Tibial nerve (tissue), 4 donors: Measurements from ENCODE around the gene KIAA1191.

Experiments
- EP300 ChIP-seq, 2 donors: sonication (generic); formaldehyde crosslinking; IDR thresholded peaks; one replicate each; pipeline ENCODE4 v1.6.1; 2017; ENCODE audit warnings: antibody characterized with exemption in 2 of 2, mild to moderate bottlenecking in 1 of 2
- POLR2A ChIP-seq, 2 donors: fragments of 450-650 bp; IDR thresholded peaks; one replicate each; pipeline ENCODE4 v1.6.1; 2017; ENCODE audit warnings: antibody characterized with exemption in 2 of 2, mild to moderate bottlenecking in 2 of 2, moderate library complexity in 2 of 2
- TF ChIP-seq, protein P1 (sequence below), 5 experiments: fragments of 200-600 bp in 3 of 5; fragments of 450-650 bp in 2 of 5; sonication (generic) in 3 of 5; IDR thresholded peaks; one replicate each; pipeline ENCODE4 v1.5.1; 2016 to 2019; ENCODE audit warnings: antibody characterized with exemption in 5 of 5, mild to moderate bottlenecking in 3 of 5, moderate library complexity in 2 of 5

DNA sequence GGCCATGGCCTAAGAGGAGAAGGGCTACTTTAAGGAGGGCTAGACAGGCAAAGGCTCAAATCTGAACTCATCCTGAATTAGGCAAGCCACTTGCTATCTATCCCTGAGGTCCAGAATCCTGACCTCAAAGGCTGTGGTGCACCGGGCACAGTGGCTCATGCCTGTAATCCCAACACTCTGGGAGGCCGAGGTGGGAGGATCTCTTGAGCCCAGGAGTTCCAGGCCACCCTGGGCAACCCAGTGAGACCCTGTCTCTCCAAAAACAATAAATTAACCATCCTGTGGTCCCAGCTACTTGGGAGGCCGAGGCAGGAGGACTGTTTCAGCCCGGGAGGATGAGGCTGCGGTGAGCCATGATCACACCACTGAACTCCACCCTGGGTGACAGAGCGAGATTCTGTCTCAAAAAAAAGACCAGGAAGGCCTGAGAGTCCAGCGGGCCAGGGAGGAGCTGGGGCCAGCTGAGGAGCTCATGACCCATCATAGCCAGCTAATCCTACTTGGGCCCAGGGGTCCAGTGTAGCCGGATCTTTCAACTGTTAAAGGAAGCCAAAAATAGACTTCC is 22.9 kb upstream of the KIAA1191 start:
- TF ChIP-seq, protein P1, sequence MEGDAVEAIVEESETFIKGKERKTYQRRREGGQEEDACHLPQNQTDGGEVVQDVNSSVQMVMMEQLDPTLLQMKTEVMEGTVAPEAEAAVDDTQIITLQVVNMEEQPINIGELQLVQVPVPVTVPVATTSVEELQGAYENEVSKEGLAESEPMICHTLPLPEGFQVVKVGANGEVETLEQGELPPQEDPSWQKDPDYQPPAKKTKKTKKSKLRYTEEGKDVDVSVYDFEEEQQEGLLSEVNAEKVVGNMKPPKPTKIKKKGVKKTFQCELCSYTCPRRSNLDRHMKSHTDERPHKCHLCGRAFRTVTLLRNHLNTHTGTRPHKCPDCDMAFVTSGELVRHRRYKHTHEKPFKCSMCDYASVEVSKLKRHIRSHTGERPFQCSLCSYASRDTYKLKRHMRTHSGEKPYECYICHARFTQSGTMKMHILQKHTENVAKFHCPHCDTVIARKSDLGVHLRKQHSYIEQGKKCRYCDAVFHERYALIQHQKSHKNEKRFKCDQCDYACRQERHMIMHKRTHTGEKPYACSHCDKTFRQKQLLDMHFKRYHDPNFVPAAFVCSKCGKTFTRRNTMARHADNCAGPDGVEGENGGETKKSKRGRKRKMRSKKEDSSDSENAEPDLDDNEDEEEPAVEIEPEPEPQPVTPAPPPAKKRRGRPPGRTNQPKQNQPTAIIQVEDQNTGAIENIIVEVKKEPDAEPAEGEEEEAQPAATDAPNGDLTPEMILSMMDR (IDR thresholded peaks at IDR 0.05): no peak
- TF ChIP-seq POLR2A (IDR thresholded peaks at IDR 0.05) (no peak), EP300 (IDR thresholded peaks at IDR 0.05) (no peak)
